PC-3 (cell line): ENCODE measurements around the gene ATP6V1F.

Source experiments
- CTCF ChIP-seq: fragments of 300-600 bp; sonication (generic); conservative IDR thresholded peaks from 2 replicates; pipeline ENCODE4 v1.5.1; 2017; ENCODE audit warnings: antibody characterized with exemption, low read depth, mild to moderate bottlenecking, low read length
- EZH2phosphoT487 ChIP-seq: fragments of 300-600 bp; sonication (generic); IDR thresholded peaks from 2 replicates; pipeline ENCODE4 v1.6.1; 2018; ENCODE audit warnings: mild to moderate bottlenecking, antibody characterized with exemption, low read length, borderline replicate concordance

DNA sequence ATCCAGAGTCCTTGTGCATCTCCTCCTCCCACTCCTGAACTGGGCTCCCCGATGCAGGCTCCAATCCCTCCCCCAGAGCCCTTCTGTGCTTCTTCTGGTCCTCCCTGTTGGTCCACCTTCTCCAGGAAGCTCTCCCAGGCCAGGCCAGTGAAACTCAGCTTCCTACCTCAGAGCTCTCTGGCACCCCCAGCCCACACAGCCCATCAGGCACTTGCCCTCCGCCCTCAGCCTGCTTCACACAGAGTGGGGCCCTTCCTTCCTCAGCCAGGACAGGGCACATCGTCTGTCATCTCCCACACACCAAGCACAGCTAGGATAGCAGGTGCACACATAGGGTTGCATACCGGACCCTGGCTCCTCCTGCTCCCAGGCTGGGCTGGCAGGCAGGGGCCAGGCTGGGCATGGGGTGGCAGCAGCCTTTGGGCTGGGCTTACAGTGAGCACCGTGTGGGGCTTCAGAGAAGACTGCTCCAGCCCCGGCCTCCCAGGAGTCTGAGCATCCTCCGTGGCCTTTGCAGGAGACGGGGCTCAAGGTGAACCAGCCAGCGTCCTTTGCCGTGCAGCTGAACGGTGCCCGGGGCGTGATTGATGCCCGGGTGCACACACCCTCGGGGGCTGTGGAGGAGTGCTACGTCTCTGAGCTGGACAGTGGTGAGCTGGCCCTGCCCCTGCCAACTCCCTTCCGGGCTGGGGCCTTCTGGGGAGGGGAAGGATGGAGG lies 6.5 kb upstream of the ATP6V1F start:
- TF ChIP-seq CTCF (no peak), EZH2phosphoT487 (no peak)
